Measurements from ENCODE around the gene CAMK2D.

Gene CAMK2D

GRCh38 chr4:113725963-113726362 lies 35.6 kb downstream of the CAMK2D start:
- no peak overlapping the region for H3K9ac ChIP-seq (ENCODE audit: low read depth, low read length, poor library complexity)
- WGBS, 2 donors (ENCODE audit: extremely low coverage in 2 of 2, insufficient read length in 2 of 2, insufficient replicate concordance in 1 of 2), result no CpG with 5 or more reads among the region's 1 CpG
- H3K27me3 ChIP-seq (ENCODE audit: control insufficient read depth in 3 of 3, insufficient read depth in 3 of 3, low read depth in 1 of 3, low read length in 3 of 3), result no peaks in the 10 kb centered on the region
- H3K27ac ChIP-seq (replicated peaks; ENCODE audit: low read length), result no peak overlapping the region
- no peak overlapping the region for H3K23ac ChIP-seq (ENCODE audit: low read depth, low read length, poor library complexity)
- H3K9me3 ChIP-seq (replicated peaks in 1 of 2; ENCODE audit: control insufficient read depth in 2 of 2, insufficient read depth in 1 of 2, low read depth in 1 of 2, low read length in 2 of 2), result peaks cover 0 to 6% of the 10 kb centered on the region in 2 donors
- no peak overlapping the region for H3K4me2 ChIP-seq (ENCODE audit: insufficient read depth, low read length, poor library complexity, severe bottlenecking)
- no peak overlapping the region for H2AK5ac ChIP-seq (ENCODE audit: low read depth, low read length)
- H3K4me3 ChIP-seq (ENCODE audit: low read length in 2 of 2), result no peak overlapping the region
- no peaks in the 10 kb centered on the region for H3K4me1 ChIP-seq (ENCODE audit: control insufficient read depth in 2 of 2, insufficient read depth in 1 of 2, low read depth in 1 of 2, low read length in 2 of 2)
- no peaks in the 10 kb centered on the region for H3K79me1 ChIP-seq (ENCODE audit: low read depth, low read length)
- no peak overlapping the region for H3K18ac ChIP-seq (ENCODE audit: low read length)
- H4K8ac ChIP-seq (ENCODE audit: low read depth, low read length), result no peak overlapping the region
- H2AFZ ChIP-seq (ENCODE audit: low read length), result no peak overlapping the region
- no peak overlapping the region for H3K4ac ChIP-seq (ENCODE audit: low read length)
- no peak overlapping the region for H4K91ac ChIP-seq (ENCODE audit: low read depth, low read length, poor library complexity)
- H2BK5ac ChIP-seq (ENCODE audit: low read length), result no peak overlapping the region
- H2BK120ac ChIP-seq (ENCODE audit: low read depth, low read length), result no peak overlapping the region
- no peak overlapping the region for H3K14ac ChIP-seq (ENCODE audit: low read length)
- H2BK15ac ChIP-seq (ENCODE audit: low read length), result no peak overlapping the region
- no peak for DNase-seq (ENCODE audit: low spot score)
- H3K36me3 ChIP-seq (replicated peaks in 1 of 2; ENCODE audit: control insufficient read depth in 2 of 2, insufficient read depth in 2 of 2, low read length in 2 of 2), result no peaks in the 10 kb centered on the region
- no peak overlapping the region for H2BK12ac ChIP-seq (ENCODE audit: low read length)

DNA sequence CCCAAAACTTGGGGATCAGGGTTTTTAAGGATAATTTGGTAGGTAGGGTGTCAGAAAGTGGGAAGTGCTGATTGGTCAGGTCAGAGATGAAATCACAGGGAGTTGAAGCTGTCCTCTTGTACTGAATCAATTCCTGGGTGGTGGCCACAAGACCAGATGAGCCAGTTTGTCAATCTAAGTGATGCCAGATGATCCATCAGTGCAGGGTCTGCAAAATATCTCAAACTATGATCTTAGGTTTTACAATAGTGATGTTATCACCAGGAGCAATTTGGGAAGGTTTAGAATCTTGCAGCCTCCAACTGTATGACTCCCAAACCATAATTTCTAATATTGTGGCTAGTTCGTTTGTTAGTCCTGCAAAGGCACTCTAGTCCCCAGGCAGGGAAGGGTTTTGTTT lies 43.3 kb downstream of the CAMK2D start:
- no peak overlapping the region for H2BK120ac ChIP-seq (ENCODE audit: low read depth, low read length)
- no peaks in the 10 kb centered on the region for H3K9me3 ChIP-seq (replicated peaks in 1 of 2; ENCODE audit: control insufficient read depth in 2 of 2, insufficient read depth in 1 of 2, low read depth in 1 of 2, low read length in 2 of 2)
- no peak overlapping the region for H4K8ac ChIP-seq (ENCODE audit: low read depth, low read length)
- DNase-seq (ENCODE audit: low spot score), result no peak
- H2BK5ac ChIP-seq (ENCODE audit: low read length), result no peak overlapping the region
- H2AK5ac ChIP-seq (ENCODE audit: low read depth, low read length), result no peak overlapping the region
- H3K23ac ChIP-seq (ENCODE audit: low read depth, low read length, poor library complexity), result no peak overlapping the region
- H4K91ac ChIP-seq (ENCODE audit: low read depth, low read length, poor library complexity), result no peak overlapping the region
- no peak overlapping the region for H2BK15ac ChIP-seq (ENCODE audit: low read length)
- H3K9ac ChIP-seq (ENCODE audit: low read depth, low read length, poor library complexity), result no peak overlapping the region
- H3K79me1 ChIP-seq (ENCODE audit: low read depth, low read length), result no peaks in the 10 kb centered on the region
- H3K14ac ChIP-seq (ENCODE audit: low read length), result no peak overlapping the region
- no peaks in the 10 kb centered on the region for H3K36me3 ChIP-seq (replicated peaks in 1 of 2; ENCODE audit: control insufficient read depth in 2 of 2, insufficient read depth in 2 of 2, low read length in 2 of 2)
- H2AFZ ChIP-seq (ENCODE audit: low read length), result no peak overlapping the region
- H3K4ac ChIP-seq (ENCODE audit: low read length), result no peak overlapping the region
- H3K4me3 ChIP-seq (ENCODE audit: low read length in 2 of 2), result no peak overlapping the region
- no peak overlapping the region for H3K18ac ChIP-seq (ENCODE audit: low read length)
- no peak overlapping the region for H2BK12ac ChIP-seq (ENCODE audit: low read length)
- H3K4me2 ChIP-seq (ENCODE audit: insufficient read depth, low read length, poor library complexity, severe bottlenecking), result no peak overlapping the region
- H3K27ac ChIP-seq (replicated peaks; ENCODE audit: low read length), result no peak overlapping the region
- WGBS, 2 donors (ENCODE audit: extremely low coverage in 2 of 2, insufficient read length in 2 of 2, insufficient replicate concordance in 1 of 2), result no CpG with 5 or more reads among the region's 1 CpG
- H3K4me1 ChIP-seq (ENCODE audit: control insufficient read depth in 2 of 2, insufficient read depth in 1 of 2, low read depth in 1 of 2, low read length in 2 of 2), result no peaks in the 10 kb centered on the region
- no peaks in the 10 kb centered on the region for H3K27me3 ChIP-seq (ENCODE audit: control insufficient read depth in 3 of 3, insufficient read depth in 3 of 3, low read depth in 1 of 3, low read length in 3 of 3)

DNA sequence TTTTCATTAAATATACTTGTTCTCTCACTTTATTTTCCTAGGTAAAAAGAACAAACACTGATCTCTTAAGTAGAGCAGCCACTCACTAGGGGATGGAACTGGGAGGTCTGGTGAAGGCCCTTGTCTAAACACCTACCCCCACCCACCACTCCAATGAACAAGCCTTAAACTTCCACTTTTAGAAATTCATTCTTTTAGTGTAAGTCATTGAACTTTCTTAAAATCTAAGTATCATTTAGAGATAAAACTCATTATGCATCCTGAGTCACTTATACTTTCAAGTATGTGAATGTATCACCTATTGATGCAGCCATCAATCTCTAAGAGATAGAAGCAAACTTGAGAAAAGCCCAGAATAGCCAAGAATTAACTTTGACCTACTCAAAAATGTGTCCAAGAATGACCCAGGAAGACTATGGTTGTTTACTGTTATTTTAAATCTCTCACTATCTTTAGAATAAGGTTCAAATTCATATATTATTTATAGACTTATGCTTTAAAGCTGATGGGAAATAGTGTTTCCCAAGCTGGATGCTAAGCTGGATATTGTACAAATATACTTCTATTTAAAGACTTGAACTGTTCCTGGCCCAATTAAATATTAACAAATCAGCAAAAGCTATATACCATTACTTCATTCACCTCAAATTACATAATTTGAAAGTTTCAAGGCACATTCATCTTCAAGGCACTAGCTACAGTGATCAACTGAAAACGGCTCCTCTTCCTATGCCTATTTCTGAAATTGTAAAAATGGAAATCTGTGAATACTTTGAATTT lies 49.5 kb downstream of the CAMK2D start:
- DNase-seq (ENCODE audit: low spot score), result no peak
- no peak overlapping the region for H2AK5ac ChIP-seq (ENCODE audit: low read depth, low read length)
- no CpG with 5 or more reads among the region's 1 CpG for WGBS, 2 donors (ENCODE audit: extremely low coverage in 2 of 2, insufficient read length in 2 of 2, insufficient replicate concordance in 1 of 2)

GRCh38 chr4:113708250-113708649 lies 53.3 kb downstream of the CAMK2D start:
- H3K79me1 ChIP-seq (ENCODE audit: low read depth, low read length), result peaks cover 2% of the 10 kb centered on the region
- DNase-seq (ENCODE audit: low spot score), result no peak
- H4K8ac ChIP-seq (ENCODE audit: low read depth, low read length), result no peak overlapping the region
- H2BK120ac ChIP-seq (ENCODE audit: low read depth, low read length), result no peak overlapping the region
- H4K91ac ChIP-seq (ENCODE audit: low read depth, low read length, poor library complexity), result no peak overlapping the region
- H2BK15ac ChIP-seq (ENCODE audit: low read length), result no peak overlapping the region
- no peak overlapping the region for H3K18ac ChIP-seq (ENCODE audit: low read length)
- no peak overlapping the region for H3K4ac ChIP-seq (ENCODE audit: low read length)
- no CpG with 5 or more reads among the region's 1 CpG for WGBS, 2 donors (ENCODE audit: extremely low coverage in 2 of 2, insufficient read length in 2 of 2, insufficient replicate concordance in 1 of 2)
- H2BK12ac ChIP-seq (ENCODE audit: low read length), result no peak overlapping the region
- H3K9ac ChIP-seq (ENCODE audit: low read depth, low read length, poor library complexity), result no peak overlapping the region
- peaks cover 2 to 4% of the 10 kb centered on the region in 2 donors for H3K4me1 ChIP-seq (ENCODE audit: control insufficient read depth in 2 of 2, insufficient read depth in 1 of 2, low read depth in 1 of 2, low read length in 2 of 2)
- H3K4me3 ChIP-seq (ENCODE audit: low read length in 2 of 2), result no peak overlapping the region
- no peak overlapping the region for H3K4me2 ChIP-seq (ENCODE audit: insufficient read depth, low read length, poor library complexity, severe bottlenecking)
- no peaks in the 10 kb centered on the region for H3K36me3 ChIP-seq (replicated peaks in 1 of 2; ENCODE audit: control insufficient read depth in 2 of 2, insufficient read depth in 2 of 2, low read length in 2 of 2)
- H3K27ac ChIP-seq (replicated peaks; ENCODE audit: low read length), result no peak overlapping the region
- H3K27me3 ChIP-seq (ENCODE audit: control insufficient read depth in 3 of 3, insufficient read depth in 3 of 3, low read depth in 1 of 3, low read length in 3 of 3), result no peaks in the 10 kb centered on the region
- H3K14ac ChIP-seq (ENCODE audit: low read length), result no peak overlapping the region
- no peak overlapping the region for H2AFZ ChIP-seq (ENCODE audit: low read length)
- no peaks in the 10 kb centered on the region for H3K9me3 ChIP-seq (replicated peaks in 1 of 2; ENCODE audit: control insufficient read depth in 2 of 2, insufficient read depth in 1 of 2, low read depth in 1 of 2, low read length in 2 of 2)
- no peak overlapping the region for H2AK5ac ChIP-seq (ENCODE audit: low read depth, low read length)
- H2BK5ac ChIP-seq (ENCODE audit: low read length), result no peak overlapping the region
- no peak overlapping the region for H3K23ac ChIP-seq (ENCODE audit: low read depth, low read length, poor library complexity)

More for the DNA sequence above, 49.5 kb downstream of the CAMK2D start:
- Histone ChIP-seq H3K18ac (ENCODE audit: low read length) (no peak overlapping the region), H4K91ac (ENCODE audit: low read depth, low read length, poor library complexity) (no peak overlapping the region), H2BK5ac (ENCODE audit: low read length) (no peak overlapping the region), H3K4me3 (ENCODE audit: low read length in 2 of 2) (no peak overlapping the region), H3K4me2 (ENCODE audit: insufficient read depth, low read length, poor library complexity, severe bottlenecking) (no peak overlapping the region), H3K4ac (ENCODE audit: low read length) (no peak overlapping the region), H4K8ac (ENCODE audit: low read depth, low read length) (no peak overlapping the region), H2BK12ac (ENCODE audit: low read length) (no peak overlapping the region), H3K23ac (ENCODE audit: low read depth, low read length, poor library complexity) (no peak overlapping the region), H3K36me3 (replicated peaks in 1 of 2; ENCODE audit: control insufficient read depth in 2 of 2, insufficient read depth in 2 of 2, low read length in 2 of 2) (no peaks in the 10 kb centered on the region), H2BK15ac (ENCODE audit: low read length) (no peak overlapping the region), H3K14ac (ENCODE audit: low read length) (no peak overlapping the region), H3K79me1 (ENCODE audit: low read depth, low read length) (no peaks in the 10 kb centered on the region), H3K27me3 (ENCODE audit: control insufficient read depth in 3 of 3, insufficient read depth in 3 of 3, low read depth in 1 of 3, low read length in 3 of 3) (no peaks in the 10 kb centered on the region), H2AFZ (ENCODE audit: low read length) (no peak overlapping the region), H3K9ac (ENCODE audit: low read depth, low read length, poor library complexity) (no peak overlapping the region), H2BK120ac (ENCODE audit: low read depth, low read length) (no peak overlapping the region), H3K4me1 (ENCODE audit: control insufficient read depth in 2 of 2, insufficient read depth in 1 of 2, low read depth in 1 of 2, low read length in 2 of 2) (peaks cover 2 to 4% of the 10 kb centered on the region in 2 donors), H3K9me3 (replicated peaks in 1 of 2; ENCODE audit: control insufficient read depth in 2 of 2, insufficient read depth in 1 of 2, low read depth in 1 of 2, low read length in 2 of 2) (no peaks in the 10 kb centered on the region), H3K27ac (replicated peaks; ENCODE audit: low read length) (no peak overlapping the region)
